GM18909 (cell line): ENCODE results near the gene STYXL1.
A peak's percentile ranks its signal among the peaks of the same experiment; 100 is the strongest.
"Not testable (repeated sequence)": the region's sequence is repeated elsewhere in the genome, so short reads cannot be mapped to it uniquely, and the experiment has no call there.

Experiments used
- ATAC-seq: cut with Tn5 transposase; IDR thresholded peaks from one replicate; pipeline ENCODE4 v1.9.1; 2021; ENCODE audit warnings: mild to moderate bottlenecking; ENCODE audit not compliant: unreplicated experiment, poor library complexity

STYXL1 gene

GRCh38 chr7:76066716-76067503, 19.1 kb upstream of the STYXL1 start:
- no peak for ATAC-seq

- ATAC-seq: no peak
Observed at GRCh38 chr7:76065016-76065612, 17.3 kb upstream of the STYXL1 start.

GRCh38 chr7:76064208-76064970, 16.6 kb upstream of the STYXL1 start:
- ATAC-seq: no peak

GRCh38 chr7:76063525-76063924, 15.7 kb upstream of the STYXL1 start:
- no peak for ATAC-seq

GRCh38 chr7:76063114-76063513, 15.3 kb upstream of the STYXL1 start:
- no peak for ATAC-seq

- ATAC-seq: no peak
Observed at GRCh38 chr7:76062254-76062653, 14.5 kb upstream of the STYXL1 start.

- ATAC-seq: no peak
Observed at GRCh38 chr7:76060842-76061241, 13.0 kb upstream of the STYXL1 start.

GRCh38 chr7:76058745-76059144, 10.9 kb upstream of the STYXL1 start:
- ATAC-seq: not testable (repeated sequence)

- no peak for ATAC-seq
Observed at GRCh38 chr7:76057813-76058145, 10.0 kb upstream of the STYXL1 start.

GRCh38 chr7:76057103-76057812, 9.5 kb upstream of the STYXL1 start:
- ATAC-seq: no peak

- ATAC-seq: no peak
Observed at GRCh38 chr7:76056241-76056640, 8.4 kb upstream of the STYXL1 start.

GRCh38 chr7:76054123-76055120, 6.6 kb upstream of the STYXL1 start:
- no peak for ATAC-seq

- ATAC-seq: no peak
Observed at GRCh38 chr7:76053461-76053860, 5.7 kb upstream of the STYXL1 start.

GRCh38 chr7:76052681-76053080, 4.9 kb upstream of the STYXL1 start:
- not testable (repeated sequence) for ATAC-seq

GRCh38 chr7:76051840-76052239, 4.0 kb upstream of the STYXL1 start:
- ATAC-seq: no peak

GRCh38 chr7:76050545-76050944, 2.7 kb upstream of the STYXL1 start:
- no peak for ATAC-seq

GRCh38 chr7:76049295-76049694, 1.5 kb upstream of the STYXL1 start:
- no peak for ATAC-seq

GRCh38 chr7:76048668-76048988, 828 bp upstream of the STYXL1 start:
- no peak for ATAC-seq

- peak; percentile 3 for ATAC-seq
Observed at GRCh38 chr7:76047305-76047810, 442 bp downstream of the STYXL1 start.
